Uterine smooth muscle cell (primary cell): ENCODE measurements around the gene CNTN1. TPM values are rescaled to one million over a fixed set of nuclear protein-coding genes. Genes with fewer than 3 reads are reported as not detected.

Experiments used
- total RNA-seq: library from RNA; depleted of rRNA; stranded (reverse); fragments of >200 nt; gene quantifications from 2 replicates; pipeline ENCODE4 v1.2.3, GENCODE V29; 2014

CNTN1 gene
- total RNA-seq, result 16.2 and 30.8 TPM in 2 replicates

DNA sequence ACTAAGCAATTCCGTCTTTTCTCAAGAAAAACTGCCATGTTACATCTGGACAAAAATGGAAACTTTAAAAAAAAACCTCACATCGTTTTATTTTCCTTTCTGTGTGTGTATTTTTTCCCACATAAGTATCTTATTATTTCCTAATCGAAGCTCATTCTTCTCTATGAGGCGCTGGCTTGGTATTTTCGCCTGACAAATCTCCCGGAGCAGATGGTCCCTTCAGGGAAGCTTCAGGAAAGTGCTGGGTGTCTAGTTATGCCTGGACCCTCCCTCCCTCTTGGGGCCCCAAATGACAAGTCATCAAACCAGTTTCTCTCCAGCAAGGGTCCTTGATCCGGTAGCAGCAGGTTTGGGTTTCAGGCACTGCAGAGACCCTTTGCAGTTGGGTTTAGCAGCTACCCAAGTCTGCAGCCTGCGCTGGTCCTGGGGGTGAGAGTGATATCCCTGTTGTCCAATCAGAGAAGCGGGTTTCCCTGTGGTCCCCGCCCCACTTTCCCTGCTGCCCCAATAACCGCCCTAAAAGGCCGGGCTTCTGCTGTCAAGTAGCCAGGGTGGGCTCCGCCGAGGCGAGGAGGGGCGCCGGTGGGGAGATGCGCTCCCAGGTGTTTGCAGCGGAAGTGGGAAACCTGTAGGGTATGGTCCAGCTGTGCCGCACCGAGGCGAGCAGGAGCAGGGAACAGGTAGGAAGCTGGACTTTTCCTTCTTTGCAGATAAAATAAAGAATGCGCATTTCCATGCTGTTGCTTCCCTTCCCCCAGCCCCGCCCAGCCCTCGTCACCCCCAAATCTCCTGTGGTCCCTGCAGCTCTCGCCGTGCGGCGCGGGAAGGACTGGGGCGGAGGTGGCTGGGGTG lies at the start of gene CNTN1:
TSS of gene CNTN1 (plus strand) at position 527 of the 852 bp plus-strand sequence.

